GM10248 (cell line): ENCODE data around the gene CAD.

Source experiments
- CTCF ChIA-PET: fragments of 300-600 bp; sonication (Branson Sonifier 250); formaldehyde crosslinking; extraction: SDS; loops from one replicate; lab custom pipeline; 2021; ENCODE audit warnings: antibody characterized with exemption; lab: Yijun Ruan, JAX
- POLR2A ChIA-PET: fragments of 350-650 bp; sonication (Branson Sonifier 250); formaldehyde crosslinking; extraction: SDS; loops from one replicate; lab custom pipeline; 2020; ENCODE audit warnings: antibody characterized with exemption; lab: Yijun Ruan, JAX
- DNase-seq: peaks from one replicate; pipeline ENCODE4 v3.0.0; 2012; ENCODE audit errors: extremely low spot score
- CTCF ChIP-seq: IDR thresholded peaks from 2 replicates; pipeline ENCODE4 v1.5.1; 2012; ENCODE audit warnings: mild to moderate bottlenecking, low read depth; ENCODE audit errors: extremely low read depth, missing control alignments, control extremely low read depth

CAD gene

GRCh38 chr2:27222407-27222806, 5.2 kb downstream of the CAD start:
- no peak for DNase-seq
- ChIA-PET POLR2A (no interaction called here), CTCF (interaction anchor here (0.9 kb wide), 1 partner anchor 125 kb away, joined by 3 read pairs; no protein-coding TSS in a partner anchor)
- TF ChIP-seq CTCF: no peak

GRCh38 chr2:27223416-27223815, 6.2 kb downstream of the CAD start:
- TF ChIP-seq CTCF: no peak
- POLR2A ChIA-PET: no interaction called here
- no peak for DNase-seq
- CTCF ChIA-PET: interaction anchor here (1.0 to 1.2 kb wide), 2 partner anchors 12 to 78 kb away, joined by 3 read pairs; no protein-coding TSS in a partner anchor

- DNase-seq: no peak
- ChIA-PET POLR2A (interaction anchor here (0.6 kb wide), 1 partner anchor 149 kb away, joined by 9 read pairs; no protein-coding TSS in a partner anchor), CTCF (interaction anchor here (0.9 to 1.9 kb wide), 5 partner anchors 9 to 78 kb away, joined by 3 to 7 read pairs (median 4); no protein-coding TSS in a partner anchor)
- TF ChIP-seq CTCF: no peak
Observed at GRCh38 chr2:27225526-27225925, 8.4 kb downstream of the CAD start.

GRCh38 chr2:27227501-27227900, 10.3 kb downstream of the CAD start:
- ChIA-PET POLR2A (no interaction called here), CTCF (no interaction called here)
- DNase-seq: no peak
- no peak for TF ChIP-seq CTCF

GRCh38 chr2:27231921-27232320, 14.8 kb downstream of the CAD start:
- ChIA-PET POLR2A (no interaction called here), CTCF (interaction anchor here (0.7 to 4.1 kb wide), 6 partner anchors 10 to 134 kb away, joined by 3 to 23 read pairs (median 4); no protein-coding TSS in a partner anchor)
- DNase-seq: no peak
- no peak for TF ChIP-seq CTCF

- no peak for TF ChIP-seq CTCF
- no peak for DNase-seq
- POLR2A ChIA-PET: no interaction called here
- CTCF ChIA-PET: interaction anchor here (1.5 to 4.1 kb wide), 3 partner anchors 16 to 71 kb away, joined by 3 to 23 read pairs (median 6); partner anchors contain the start of gene CAD
Observed at GRCh38 chr2:27233341-27233740, 16.2 kb downstream of the CAD start.
